ENCODE data around the gene TENM4.

DNA sequence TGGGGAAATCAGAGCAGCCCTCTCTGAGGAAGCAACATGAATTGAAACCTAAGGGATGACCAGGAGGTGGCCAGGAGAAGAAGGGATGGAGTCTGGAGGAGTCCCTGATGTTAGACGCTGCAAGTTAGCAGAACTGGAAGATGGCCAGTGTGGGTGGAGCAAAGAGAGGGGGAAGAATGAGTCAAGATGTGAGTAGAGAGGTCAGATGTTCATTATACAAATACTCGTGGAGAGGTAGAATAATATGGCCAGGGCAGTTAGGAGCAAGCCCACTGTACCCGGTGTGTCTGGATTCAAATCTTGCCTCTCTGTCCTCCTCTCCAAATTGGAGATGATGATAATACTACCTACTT lies 242.0 kb downstream of the TENM4 start:
- TF ChIP-seq POLR2A (IDR thresholded peaks at IDR 0.05), result no peak
- TF ChIP-seq, protein P1, sequence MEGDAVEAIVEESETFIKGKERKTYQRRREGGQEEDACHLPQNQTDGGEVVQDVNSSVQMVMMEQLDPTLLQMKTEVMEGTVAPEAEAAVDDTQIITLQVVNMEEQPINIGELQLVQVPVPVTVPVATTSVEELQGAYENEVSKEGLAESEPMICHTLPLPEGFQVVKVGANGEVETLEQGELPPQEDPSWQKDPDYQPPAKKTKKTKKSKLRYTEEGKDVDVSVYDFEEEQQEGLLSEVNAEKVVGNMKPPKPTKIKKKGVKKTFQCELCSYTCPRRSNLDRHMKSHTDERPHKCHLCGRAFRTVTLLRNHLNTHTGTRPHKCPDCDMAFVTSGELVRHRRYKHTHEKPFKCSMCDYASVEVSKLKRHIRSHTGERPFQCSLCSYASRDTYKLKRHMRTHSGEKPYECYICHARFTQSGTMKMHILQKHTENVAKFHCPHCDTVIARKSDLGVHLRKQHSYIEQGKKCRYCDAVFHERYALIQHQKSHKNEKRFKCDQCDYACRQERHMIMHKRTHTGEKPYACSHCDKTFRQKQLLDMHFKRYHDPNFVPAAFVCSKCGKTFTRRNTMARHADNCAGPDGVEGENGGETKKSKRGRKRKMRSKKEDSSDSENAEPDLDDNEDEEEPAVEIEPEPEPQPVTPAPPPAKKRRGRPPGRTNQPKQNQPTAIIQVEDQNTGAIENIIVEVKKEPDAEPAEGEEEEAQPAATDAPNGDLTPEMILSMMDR (IDR thresholded peaks at IDR 0.05), result no peak
- no peak for TF ChIP-seq POLR2AphosphoS5 (IDR thresholded peaks at IDR 0.05)
